Nephron (organoid): ENCODE measurements around the gene SAMSN1.

Experiments
- H3K27ac Mint-ChIP-seq, 3 experiments: 2 replicates each; pipeline ENCODE4 v1.8.0; 2020; ENCODE audit warnings: mixed read lengths in 3 of 3, mild to moderate bottlenecking in 2 of 3, moderate library complexity in 1 of 3
- H3K27me3 Mint-ChIP-seq: 2 replicates; pipeline ENCODE4 v1.8.0; 2021; ENCODE audit warnings: low read depth, mild to moderate bottlenecking, moderate library complexity, mixed read lengths
- H3K36me3 Mint-ChIP-seq: 2 replicates; pipeline ENCODE4 v1.8.0; 2020; ENCODE audit warnings: low read depth, mixed read lengths
- H3K4me1 Mint-ChIP-seq: 2 replicates; pipeline ENCODE4 v1.8.0; 2020; ENCODE audit warnings: mixed read lengths
- H3K4me3 Mint-ChIP-seq, 3 experiments: 2 replicates each; pipeline ENCODE4 v1.8.0; 2020; ENCODE audit warnings: mild to moderate bottlenecking in 3 of 3, mixed read lengths in 3 of 3, moderate library complexity in 2 of 3
- H3K9me3 Mint-ChIP-seq: 2 replicates; pipeline ENCODE4 v1.8.0; 2020; ENCODE audit warnings: mixed read lengths
- TF ChIP-seq, protein P1 (sequence below), 3 experiments: fragments of 200-600 bp; sonication (generic); IDR thresholded peaks; one replicate each; pipeline ENCODE4 v1.5.0; 2021; ENCODE audit warnings: antibody characterized with exemption in 3 of 3; ENCODE audit not compliant: unreplicated experiment in 3 of 3

Gene SAMSN1

DNA sequence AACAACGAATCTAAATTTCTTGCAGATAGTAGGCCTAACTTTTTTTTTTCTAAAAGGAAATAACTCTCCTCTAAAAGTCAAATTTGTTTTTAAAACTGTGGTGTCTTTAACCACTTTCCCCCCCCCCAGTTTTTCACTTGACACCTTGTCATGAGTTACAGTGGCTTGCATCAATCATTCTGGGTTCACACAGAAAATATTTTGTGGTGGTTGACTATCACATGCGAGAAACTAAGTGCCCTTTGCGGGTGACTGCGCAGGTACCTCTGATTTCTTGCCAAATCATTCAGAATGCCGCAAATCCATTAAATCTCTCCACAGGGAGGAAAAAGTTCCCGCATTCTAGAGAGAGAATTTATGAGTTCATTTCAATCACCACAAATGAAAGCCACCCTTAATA, 23.8 kb upstream of the SAMSN1 start:
- H3K4me1 Mint-ChIP-seq = no peaks in the 10 kb centered on the region
- H3K9me3 Mint-ChIP-seq = no peaks in the 10 kb centered on the region
- TF ChIP-seq, protein P1, sequence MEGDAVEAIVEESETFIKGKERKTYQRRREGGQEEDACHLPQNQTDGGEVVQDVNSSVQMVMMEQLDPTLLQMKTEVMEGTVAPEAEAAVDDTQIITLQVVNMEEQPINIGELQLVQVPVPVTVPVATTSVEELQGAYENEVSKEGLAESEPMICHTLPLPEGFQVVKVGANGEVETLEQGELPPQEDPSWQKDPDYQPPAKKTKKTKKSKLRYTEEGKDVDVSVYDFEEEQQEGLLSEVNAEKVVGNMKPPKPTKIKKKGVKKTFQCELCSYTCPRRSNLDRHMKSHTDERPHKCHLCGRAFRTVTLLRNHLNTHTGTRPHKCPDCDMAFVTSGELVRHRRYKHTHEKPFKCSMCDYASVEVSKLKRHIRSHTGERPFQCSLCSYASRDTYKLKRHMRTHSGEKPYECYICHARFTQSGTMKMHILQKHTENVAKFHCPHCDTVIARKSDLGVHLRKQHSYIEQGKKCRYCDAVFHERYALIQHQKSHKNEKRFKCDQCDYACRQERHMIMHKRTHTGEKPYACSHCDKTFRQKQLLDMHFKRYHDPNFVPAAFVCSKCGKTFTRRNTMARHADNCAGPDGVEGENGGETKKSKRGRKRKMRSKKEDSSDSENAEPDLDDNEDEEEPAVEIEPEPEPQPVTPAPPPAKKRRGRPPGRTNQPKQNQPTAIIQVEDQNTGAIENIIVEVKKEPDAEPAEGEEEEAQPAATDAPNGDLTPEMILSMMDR (IDR thresholded peaks at IDR 0.05; ENCODE audit: unreplicated experiment in 3 of 3) = no peak

DNA sequence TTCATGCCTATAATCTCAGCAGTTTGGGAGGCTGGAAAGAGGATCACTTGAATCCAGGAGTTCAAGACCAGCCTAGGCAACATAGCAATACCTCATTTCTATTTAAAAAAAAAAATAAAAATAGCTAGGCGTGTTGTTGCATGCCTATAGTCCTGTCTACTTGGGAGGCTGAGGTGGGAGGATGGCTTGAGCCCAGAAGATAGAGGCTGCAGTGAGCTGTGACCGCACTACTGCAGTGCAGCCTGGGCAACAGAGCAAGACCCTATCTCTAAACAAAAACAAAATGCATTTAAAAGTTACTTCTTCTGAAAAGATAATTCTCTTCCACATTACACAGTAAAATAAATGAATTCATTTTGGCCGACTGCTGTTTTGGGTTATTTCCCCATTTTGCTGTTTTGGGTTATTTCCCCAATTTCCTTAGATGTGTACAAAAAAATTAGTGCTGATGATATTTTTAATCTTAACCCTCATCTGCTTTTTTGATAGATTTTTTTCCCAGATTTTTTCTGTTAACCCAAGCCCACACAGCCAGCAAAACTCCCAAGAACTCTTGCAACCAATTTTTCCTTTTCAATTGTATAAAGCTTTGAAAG, 23.0 kb upstream of the SAMSN1 start:
- TF ChIP-seq, protein P1 (IDR thresholded peaks at IDR 0.05; ENCODE audit: unreplicated experiment in 3 of 3) = no peak
- Mint-ChIP-seq H3K36me3 (no peaks in the 10 kb centered on the region), H3K9me3 (no peaks in the 10 kb centered on the region), H3K27me3 (no peaks in the 10 kb centered on the region), H3K4me1 (no peaks in the 10 kb centered on the region), H3K27ac (no peak overlapping the region), H3K4me3 (no peak overlapping the region)

More for the DNA sequence above, 23.8 kb upstream of the SAMSN1 start:
- Mint-ChIP-seq H3K4me3 (no peak overlapping the region), H3K27ac (no peak overlapping the region), H3K36me3 (no peaks in the 10 kb centered on the region), H3K27me3 (no peaks in the 10 kb centered on the region)

- Mint-ChIP-seq H3K27ac (no peak overlapping the region), H3K4me3 (no peak overlapping the region), H3K27me3 (no peaks in the 10 kb centered on the region), H3K36me3 (no peaks in the 10 kb centered on the region), H3K9me3 (no peaks in the 10 kb centered on the region), H3K4me1 (no peaks in the 10 kb centered on the region)
- TF ChIP-seq, protein P1 (IDR thresholded peaks at IDR 0.05; ENCODE audit: unreplicated experiment in 3 of 3) = no peak
Measured at GRCh38 chr21:14567331-14568279, 21.5 kb upstream of the SAMSN1 start.

- TF ChIP-seq, protein P1 (IDR thresholded peaks at IDR 0.05; ENCODE audit: unreplicated experiment in 3 of 3) = no peak
- Mint-ChIP-seq H3K4me1 (no peaks in the 10 kb centered on the region), H3K36me3 (no peaks in the 10 kb centered on the region), H3K4me3 (no peak overlapping the region), H3K27ac (no peak overlapping the region), H3K9me3 (no peaks in the 10 kb centered on the region), H3K27me3 (no peaks in the 10 kb centered on the region)
Measured at GRCh38 chr21:14566894-14567293, 20.8 kb upstream of the SAMSN1 start.

- H3K36me3 Mint-ChIP-seq = no peaks in the 10 kb centered on the region
- H3K4me1 Mint-ChIP-seq = no peaks in the 10 kb centered on the region
- no peaks in the 10 kb centered on the region for H3K27me3 Mint-ChIP-seq
- H3K27ac Mint-ChIP-seq = no peak overlapping the region
- no peaks in the 10 kb centered on the region for H3K9me3 Mint-ChIP-seq
- H3K4me3 Mint-ChIP-seq = no peak overlapping the region
- TF ChIP-seq, protein P1 (IDR thresholded peaks at IDR 0.05; ENCODE audit: unreplicated experiment in 3 of 3) = no peak
Measured at GRCh38 chr21:14562959-14563358, 16.8 kb upstream of the SAMSN1 start.
